ENCODE data around the gene PEX5L. TPM values are rescaled to one million over a fixed set of nuclear protein-coding genes. Genes with fewer than 3 reads are reported as not detected.

The PEX5L gene
- total and polyA plus RNA-seq, 12 donors = 0.01 to 0.94 (median 0.36) TPM; not detected in 3

DNA sequence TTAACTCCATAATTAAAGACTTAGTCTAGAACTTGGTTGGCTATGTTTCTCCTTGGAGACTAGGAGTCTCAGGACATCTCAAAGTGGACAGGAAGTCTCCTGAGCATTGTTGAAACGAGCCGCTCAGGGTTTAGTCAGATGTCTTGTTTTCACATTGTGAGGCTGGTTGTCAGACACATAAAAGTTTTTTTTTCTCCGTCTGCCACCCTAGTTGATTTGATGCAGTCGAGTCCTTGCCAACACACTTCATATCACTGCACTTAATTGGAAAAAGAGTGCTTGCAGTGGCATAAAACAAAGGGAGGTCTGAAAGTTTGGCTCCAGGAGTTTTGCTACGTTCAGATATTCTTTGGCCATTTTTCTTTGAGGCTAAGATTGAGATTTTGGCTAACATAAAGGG lies 291.0 kb downstream of the PEX5L start:
- Histone ChIP-seq H3K27me3 (no peaks in the 10 kb centered on the region), H3K36me3 (peaks cover 0 to 50% (median 6%) of the 10 kb centered on the region in 9 donors), H3K9me3 (no peaks in the 10 kb centered on the region), H3K4me3 (no peak overlapping the region), H3K4me1 (peaks cover 0 to 15% (median 6%) of the 10 kb centered on the region in 9 donors), H3K27ac (no peak overlapping the region)
- 48 to 50% methylated on average over 5 of the region's 5 CpGs for WGBS, 2 donors
- TF ChIP-seq, protein P1, sequence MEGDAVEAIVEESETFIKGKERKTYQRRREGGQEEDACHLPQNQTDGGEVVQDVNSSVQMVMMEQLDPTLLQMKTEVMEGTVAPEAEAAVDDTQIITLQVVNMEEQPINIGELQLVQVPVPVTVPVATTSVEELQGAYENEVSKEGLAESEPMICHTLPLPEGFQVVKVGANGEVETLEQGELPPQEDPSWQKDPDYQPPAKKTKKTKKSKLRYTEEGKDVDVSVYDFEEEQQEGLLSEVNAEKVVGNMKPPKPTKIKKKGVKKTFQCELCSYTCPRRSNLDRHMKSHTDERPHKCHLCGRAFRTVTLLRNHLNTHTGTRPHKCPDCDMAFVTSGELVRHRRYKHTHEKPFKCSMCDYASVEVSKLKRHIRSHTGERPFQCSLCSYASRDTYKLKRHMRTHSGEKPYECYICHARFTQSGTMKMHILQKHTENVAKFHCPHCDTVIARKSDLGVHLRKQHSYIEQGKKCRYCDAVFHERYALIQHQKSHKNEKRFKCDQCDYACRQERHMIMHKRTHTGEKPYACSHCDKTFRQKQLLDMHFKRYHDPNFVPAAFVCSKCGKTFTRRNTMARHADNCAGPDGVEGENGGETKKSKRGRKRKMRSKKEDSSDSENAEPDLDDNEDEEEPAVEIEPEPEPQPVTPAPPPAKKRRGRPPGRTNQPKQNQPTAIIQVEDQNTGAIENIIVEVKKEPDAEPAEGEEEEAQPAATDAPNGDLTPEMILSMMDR (IDR thresholded peaks at IDR 0.05) = no peak
- intact Hi-C loops (cut with DNase I) = loop anchor here in 3 of 10 donors (5.0 to 10.0 kb wide), 2 partner anchors 91 to 93 kb away; partner anchors contain the start of gene USP13 (in 3 of the 3)
- DNase-seq (no peak), ATAC-seq (peak in 2 of 8 donors; percentile 14 to 17)

DNA sequence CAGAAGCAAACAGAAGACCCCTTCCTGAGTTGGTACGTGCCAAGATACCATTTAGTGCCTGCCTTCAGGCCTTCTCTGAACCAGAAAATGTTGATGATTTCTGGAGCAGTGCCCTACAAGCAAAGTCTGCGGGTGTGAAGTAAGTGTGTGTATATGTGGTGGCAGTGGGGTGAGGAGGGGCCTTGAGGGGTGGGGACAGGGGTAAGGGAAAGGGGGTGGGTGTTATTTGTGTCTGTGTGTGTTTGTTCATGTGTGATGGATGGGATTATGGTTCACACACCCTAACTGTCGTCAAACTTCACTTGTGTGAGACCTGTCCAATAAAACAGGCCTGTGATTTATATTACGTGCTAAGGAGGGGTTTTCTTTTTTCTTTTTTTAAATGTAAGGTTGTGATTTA lies 291.7 kb downstream of the PEX5L start:
- 91 to 99% methylated on average over 4 of the region's 4 CpGs for WGBS, 2 donors
- TF ChIP-seq, protein P1 (IDR thresholded peaks at IDR 0.05) = no peak
- H3K9me3 ChIP-seq = no peaks in the 10 kb centered on the region
- peaks cover 0 to 15% (median 6%) of the 10 kb centered on the region in 9 donors for H3K4me1 ChIP-seq
- peak in 1 of 8 donors; percentile 31 for ATAC-seq
- no peak overlapping the region for H3K4me3 ChIP-seq
- H3K27ac ChIP-seq = no peak overlapping the region
- H3K36me3 ChIP-seq = peaks cover 0 to 56% (median 6%) of the 10 kb centered on the region in 9 donors
- H3K27me3 ChIP-seq = no peaks in the 10 kb centered on the region
- no peak for DNase-seq
- intact Hi-C loops (cut with DNase I) = loop anchor here in 3 of 10 donors (5.0 to 10.0 kb wide), 2 partner anchors 90 to 93 kb away; partner anchors contain the start of gene USP13 (in 3 of the 3)

Measured in heart right ventricle (tissue), 16 donors.